IMR-90 (cell line): ENCODE data around the gene LCNL1. TPM values are rescaled to one million over a fixed set of nuclear protein-coding genes. Genes with fewer than 3 reads are reported as not detected.

Source experiments
- ATAC-seq: fragments of 200-7000 bp; cut with Tn5 transposase; 2 replicates; pipeline ENCODE4 v1.9.1; 2020; ENCODE audit warnings: low read depth, mild to moderate bottlenecking, moderate library complexity
- BruUV-seq: library from RNA; stranded (reverse); fragments of 400-500 nt; replicated peaks from 2 replicates; lab custom pipeline; 2021; lab: Mats Ljungman, UMichigan
- CTCF ChIA-PET: fragments of 300-600 bp; formaldehyde crosslinking; extraction: SDS; loops from one replicate; lab custom pipeline; 2021; ENCODE audit warnings: antibody characterized with exemption; lab: Yijun Ruan, JAX
- POLR2A ChIA-PET: fragments of 300-600 bp; sonication (Branson Sonifier 250); formaldehyde crosslinking; loops from one replicate; lab custom pipeline; 2022; ENCODE audit warnings: antibody characterized with exemption; ENCODE audit not compliant: unreplicated experiment; lab: Charles Lee
- DNase-seq: peaks from one replicate; pipeline ENCODE4 v3.0.0; 2013
- H2AFZ ChIP-seq: replicated peaks from 2 replicates; pipeline ENCODE3; 2013; ENCODE audit warnings: low read length, mild to moderate bottlenecking; ENCODE audit not compliant: poor library complexity
- H2AK5ac ChIP-seq: 2 replicates; pipeline ENCODE4 v1.6.1; 2013; ENCODE audit warnings: low read depth, low read length, inconsistent platforms
- H2AK9ac ChIP-seq: replicated peaks from 2 replicates; pipeline ENCODE3; 2013; ENCODE audit warnings: mild to moderate bottlenecking, low read depth, low read length, moderate library complexity; ENCODE audit not compliant: poor library complexity
- H2BK120ac ChIP-seq: 2 replicates; pipeline ENCODE4 v1.6.1; 2013; ENCODE audit warnings: low read depth, low read length, inconsistent platforms
- H2BK15ac ChIP-seq: 3 replicates; pipeline ENCODE4 v1.6.1; 2013; ENCODE audit warnings: low read depth, low read length, inconsistent platforms
- H2BK20ac ChIP-seq: 2 replicates; pipeline ENCODE4 v1.6.1; 2013; ENCODE audit warnings: low read depth, mild to moderate bottlenecking, inconsistent platforms, low read length, moderate library complexity
- H2BK5ac ChIP-seq: 2 replicates; pipeline ENCODE4 v1.6.1; 2013; ENCODE audit warnings: mild to moderate bottlenecking, low read depth, low read length, inconsistent platforms; ENCODE audit not compliant: poor library complexity, severe bottlenecking
- H3K14ac ChIP-seq: replicated peaks from 2 replicates; pipeline ENCODE4 v1.6.1; 2013; ENCODE audit warnings: low read depth, low read length, inconsistent platforms
- H3K18ac ChIP-seq: 2 replicates; pipeline ENCODE4 v1.6.1; 2013; ENCODE audit warnings: low read depth, low read length, control low read depth
- H3K23ac ChIP-seq: 2 replicates; pipeline ENCODE4 v1.6.1; 2013; ENCODE audit warnings: low read depth, low read length, inconsistent platforms
- H3K27ac ChIP-seq: 2 replicates; pipeline ENCODE4 v1.5.1; 2013; ENCODE audit warnings: mild to moderate bottlenecking, control low read depth, low read length; ENCODE audit not compliant: insufficient read depth
- H3K27me3 ChIP-seq: 2 replicates; pipeline ENCODE4 v1.6.1; 2013; ENCODE audit warnings: low read length; ENCODE audit not compliant: control insufficient read depth, insufficient read depth
- H3K36me3 ChIP-seq: 2 replicates; pipeline ENCODE4 v1.6.1; 2013; ENCODE audit warnings: low read length, mixed read lengths; ENCODE audit not compliant: control insufficient read depth, insufficient read depth
- H3K4ac ChIP-seq: 2 replicates; pipeline ENCODE4 v1.6.1; 2013; ENCODE audit warnings: low read depth, low read length, inconsistent platforms
- H3K4me1 ChIP-seq: 2 replicates; pipeline ENCODE4 v1.6.1; 2013; ENCODE audit warnings: low read length, mixed read lengths; ENCODE audit not compliant: control insufficient read depth, insufficient read depth
- H3K4me2 ChIP-seq: 2 replicates; pipeline ENCODE4 v1.6.1; 2013; ENCODE audit warnings: low read depth, mild to moderate bottlenecking, control low read depth, low read length, moderate library complexity
- H3K4me3 ChIP-seq: 2 replicates; pipeline ENCODE4 v1.5.1; 2013; ENCODE audit warnings: low read depth, mild to moderate bottlenecking, control low read depth, low read length, moderate library complexity; ENCODE audit not compliant: insufficient read depth
- H3K56ac ChIP-seq: 2 replicates; pipeline ENCODE4 v1.6.1; 2013; ENCODE audit warnings: low read length, inconsistent platforms; ENCODE audit not compliant: insufficient read depth; ENCODE audit errors: extremely low read depth
- H3K79me1 ChIP-seq, 2 experiments: 2 replicates each; pipeline ENCODE4 v1.6.1; 2013; ENCODE audit warnings: low read length in 2 of 2, inconsistent platforms in 1 of 2, low read depth in 1 of 2
- H3K9ac ChIP-seq: 2 replicates; pipeline ENCODE4 v1.6.1; 2013; ENCODE audit warnings: low read depth, low read length, control low read depth
- H3K9me1 ChIP-seq: 2 replicates; pipeline ENCODE4 v1.6.1; 2013; ENCODE audit warnings: low read length, inconsistent platforms; ENCODE audit not compliant: insufficient read depth
- H3K9me3 ChIP-seq: 2 replicates; pipeline ENCODE4 v1.6.1; 2013; ENCODE audit warnings: low read length; ENCODE audit not compliant: control insufficient read depth, insufficient read depth
- H4K20me1 ChIP-seq: 2 replicates; pipeline ENCODE4 v1.6.1; 2013; ENCODE audit warnings: low read length, inconsistent platforms; ENCODE audit not compliant: insufficient read depth
- H4K5ac ChIP-seq: 2 replicates; pipeline ENCODE4 v1.6.1; 2013; ENCODE audit warnings: mild to moderate bottlenecking, low read depth, low read length, control low read depth
- H4K8ac ChIP-seq, 2 experiments: 2 replicates each; pipeline ENCODE4 v1.6.1; 2013; ENCODE audit warnings: low read depth in 2 of 2, low read length in 2 of 2, control low read depth in 1 of 2, inconsistent platforms in 1 of 2
- H4K91ac ChIP-seq: 2 replicates; pipeline ENCODE4 v1.6.1; 2013; ENCODE audit warnings: low read depth, low read length, inconsistent platforms; ENCODE audit not compliant: insufficient read depth
- CHD1 ChIP-seq: IDR thresholded peaks from 2 replicates; pipeline ENCODE4 v1.6.1; 2012; ENCODE audit warnings: low read depth, low read length, improper control_type of control experiment
- WGBS, 2 experiments: methylation state at CpG; one replicate each; pipeline versions ENCODE4 v1.1.5 to v1.1.7; 2013; ENCODE audit warnings: missing lambda C conversion rate in 2 of 2; ENCODE audit not compliant: insufficient read length in 1 of 2; ENCODE audit errors: extremely low coverage in 2 of 2; 5-methylcytosine and 5-hydroxymethylcytosine counted together
- dilution Hi-C: fragments of 300-500 bp; cut with HindIII; formaldehyde crosslinking; loops from one replicate; pipeline ENCODE4 v1.14.3; 2018; ENCODE audit warnings: low sequenced_read_pairs; ENCODE audit not compliant: unreplicated experiment
- in situ Hi-C: fragments of 300-500 bp; cut with MboI; formaldehyde crosslinking; loops from 3 replicates; pipeline ENCODE4 v1.14.3; 2019; ENCODE audit warnings: low sequenced_read_pairs, inconsistent platforms, mixed read lengths
- intact Hi-C: fragments of 100-400 bp; cut with micrococcal nuclease; formaldehyde crosslinking; loops from 2 replicates; pipeline ENCODE4 v1.10.0; 2022
- polyA plus RNA-seq, 3 experiments: library from polyadenylated mRNA; depleted of rRNA; stranded (reverse); fragments of >200 nt; gene quantifications; 2 replicates each; pipeline ENCODE4 v1.2.3, GENCODE V29; 2012; ENCODE audit warnings: low replicate concordance in 1 of 3
- total RNA-seq: library from RNA; depleted of rRNA; stranded (reverse); fragments of >200 nt; gene quantifications from 2 replicates; pipeline ENCODE4 v1.2.3, GENCODE V29; 2012

LCNL1 gene
- total and polyA plus RNA-seq, 2 of the 4 experiments (the other 2 are of a cell fraction) = 0.15 TPM; not detected in 1

DNA sequence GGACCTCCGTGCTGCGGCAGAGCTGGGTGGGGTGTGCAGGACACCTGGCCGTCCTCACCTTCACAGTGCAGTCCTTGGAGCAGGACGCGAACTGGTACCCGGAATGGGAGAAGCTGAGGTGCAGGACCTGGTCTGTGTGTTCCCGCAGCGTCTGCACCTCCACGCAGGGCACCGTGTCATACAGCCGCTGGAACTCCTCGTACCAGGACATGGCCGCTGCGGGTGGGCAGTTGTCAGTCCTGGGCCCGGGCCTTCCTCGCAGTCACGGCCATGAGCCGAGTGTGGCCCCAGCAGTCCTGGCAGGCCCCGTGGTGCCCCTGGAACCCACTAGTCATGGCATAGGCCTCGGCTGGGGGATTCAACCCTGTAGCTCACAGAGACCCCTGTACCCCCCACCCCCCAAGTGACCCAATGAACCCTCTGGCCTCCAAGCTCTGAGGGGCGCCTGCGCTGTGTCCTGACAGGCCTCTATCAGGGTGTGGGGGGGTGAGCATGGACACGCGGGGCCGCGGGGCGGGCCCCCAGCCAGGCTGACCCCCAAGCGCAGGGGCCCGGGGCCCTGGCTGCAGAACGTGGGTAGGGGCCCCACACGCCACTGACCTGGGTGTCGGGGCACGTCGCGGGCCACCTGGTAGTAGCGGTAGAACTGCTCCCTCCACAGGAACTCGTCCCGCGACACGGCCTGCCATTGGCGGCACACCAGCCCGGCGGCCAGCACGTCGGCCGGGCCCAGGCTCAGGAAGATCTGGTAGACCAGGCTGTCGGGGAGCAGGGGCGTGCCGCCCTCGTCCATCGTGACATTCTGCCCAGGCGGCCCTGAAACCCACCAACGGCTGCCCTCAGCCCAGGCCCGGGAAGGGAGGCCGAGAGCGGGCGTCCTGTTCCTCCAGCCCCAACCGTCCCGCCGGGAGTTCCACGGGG, 39.2 kb upstream of the LCNL1 start:
- Histone ChIP-seq H4K91ac (peak overlapping the region; percentile 47), H2BK120ac (peak overlapping the region; percentile 23; the same call in 1 of the 2 replicates), H4K5ac (peak overlapping the region; percentile 73), H3K4ac (peak overlapping the region; percentile 75), H3K23ac (peak overlapping the region; percentile 42), H3K56ac (no peak overlapping the region), H3K9ac (peak overlapping the region; percentile 96), H3K4me1 (peaks cover 4% of the 10 kb centered on the region), H2BK5ac (peak overlapping the region; percentile 88), H3K9me3 (no peaks in the 10 kb centered on the region), H3K14ac (peak overlapping the region; percentile 81), H3K4me3 (peak overlapping the region; percentile 79), H3K27ac (peak overlapping the region; percentile 97), H4K20me1 (peaks cover 22% of the 10 kb centered on the region), H2BK15ac (no peak overlapping the region), H4K8ac (peak overlapping the region in 1 of 2 experiments; percentile 67; a peak in 1 of 4 replicates), H3K18ac (peak overlapping the region; percentile 25; the same call in 1 of the 2 replicates), H2BK20ac (no peak overlapping the region), H3K4me2 (peak overlapping the region; percentile 86), H2AFZ (peak overlapping the region; percentile 91), H3K27me3 (no peaks in the 10 kb centered on the region), H3K79me1 (peaks cover 5 to 35% of the 10 kb centered on the region in 2 experiments), H2AK5ac (peak overlapping the region; percentile 85), H3K36me3 (peaks cover 41% of the 10 kb centered on the region), H3K9me1 (peaks cover 8% of the 10 kb centered on the region), H2AK9ac (peak overlapping the region; percentile 100)
- in situ Hi-C loops (no loop called here), dilution Hi-C loops (no loop called here), intact Hi-C loops (loop anchor here (2.0 kb wide), 1 partner anchor 95 kb away; the partner anchor contains the start of gene PHPT1)
- ChIA-PET POLR2A (no interaction called here), CTCF (interaction anchor here (0.6 to 1.0 kb wide), 2 partner anchors 12 to 41 kb away, joined by 3 read pairs; no protein-coding TSS in a partner anchor)
- ATAC-seq = peak; percentile 19
- 25% methylated on average over 40 of the region's 61 CpGs; no CpG with 5 or more reads in 1 of the 2 experiments for WGBS, 2 experiments
- no TSS peak for BruUV-seq
- DNase-seq = no peak
- TF ChIP-seq CHD1 = no peak; the same call in 1 of the 2 replicates
